NCI-H2227 (cell line): ENCODE measurements around the gene ASCL4.

Source experiments
- DNase-seq: peaks from one replicate; lab custom pipeline; 2025; ENCODE audit not compliant: unreplicated experiment; lab: John Stamatoyannopoulos, UW

The ASCL4 gene

DNA sequence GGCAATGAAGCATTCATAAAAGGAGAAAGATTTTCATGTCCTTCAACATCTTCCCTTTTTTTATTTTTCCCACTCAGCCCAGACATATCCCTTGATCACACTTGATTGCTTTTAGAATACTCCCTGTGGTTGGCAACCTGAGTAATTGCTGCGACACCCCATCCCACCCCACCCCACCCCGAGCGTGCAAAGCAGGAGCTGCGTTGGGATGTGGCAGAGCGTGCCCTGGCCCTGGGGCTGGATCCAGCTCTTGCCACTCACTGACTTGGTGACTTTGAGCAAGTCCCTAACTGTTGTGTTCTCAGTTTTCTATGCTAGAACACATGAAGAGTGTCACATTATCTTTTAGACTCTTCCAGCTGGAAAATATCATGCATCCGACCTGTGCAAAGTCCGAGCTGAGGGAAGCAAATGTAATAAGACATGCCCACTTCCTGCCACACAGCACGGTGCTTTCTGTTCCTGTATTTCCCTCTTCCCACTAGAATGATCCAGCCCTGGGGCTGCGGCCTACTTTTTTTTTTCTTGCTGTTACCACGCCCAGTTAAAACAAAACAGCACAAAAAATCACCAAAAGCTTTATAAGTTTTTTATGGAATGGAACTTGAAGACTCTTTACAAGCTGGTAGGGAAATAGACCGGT lies 4.0 kb downstream of the ASCL4 start:
- no peak for DNase-seq

GRCh38 chr12:107779077-107779831 lies 4.8 kb downstream of the ASCL4 start:
- no peak for DNase-seq

- DNase-seq, result no peak
These were observed 5.8 kb downstream of the ASCL4 start for GRCh38 chr12:107780298-107780697.

- DNase-seq, result no peak
These were observed 7.6 kb downstream of the ASCL4 start for GRCh38 chr12:107782067-107782466.

GRCh38 chr12:107783406-107784376 lies 9.2 kb downstream of the ASCL4 start:
- DNase-seq, result no peak

GRCh38 chr12:107788281-107788680 lies 13.8 kb downstream of the ASCL4 start:
- no peak for DNase-seq

- no peak for DNase-seq
These were observed 14.4 kb downstream of the ASCL4 start for GRCh38 chr12:107788690-107789458.

GRCh38 chr12:107791465-107792089 lies 17.1 kb downstream of the ASCL4 start:
- DNase-seq, result no peak

GRCh38 chr12:107794451-107794850 lies 19.9 kb downstream of the ASCL4 start:
- no peak for DNase-seq

GRCh38 chr12:107798580-107798979 lies 24.1 kb downstream of the ASCL4 start:
- DNase-seq, result no peak

DNA sequence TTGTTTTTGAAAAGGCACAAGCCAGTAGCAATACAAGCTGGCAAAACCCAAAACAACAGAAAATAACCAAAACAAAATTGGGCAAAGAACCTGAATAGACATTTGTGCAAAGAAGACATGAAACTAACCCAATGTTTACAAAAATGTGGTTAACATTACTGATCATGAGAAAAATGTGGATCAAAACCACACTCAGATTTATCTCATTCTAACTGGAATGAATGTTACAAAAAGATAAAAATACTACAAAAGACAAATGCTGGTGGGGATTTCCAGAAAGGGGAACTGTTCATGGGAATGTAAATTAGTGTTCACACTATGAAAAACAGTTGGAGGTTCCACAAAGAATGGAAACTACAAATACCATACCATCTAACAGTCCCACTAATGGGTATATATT lies 26.6 kb downstream of the ASCL4 start:
- no peak for DNase-seq

DNA sequence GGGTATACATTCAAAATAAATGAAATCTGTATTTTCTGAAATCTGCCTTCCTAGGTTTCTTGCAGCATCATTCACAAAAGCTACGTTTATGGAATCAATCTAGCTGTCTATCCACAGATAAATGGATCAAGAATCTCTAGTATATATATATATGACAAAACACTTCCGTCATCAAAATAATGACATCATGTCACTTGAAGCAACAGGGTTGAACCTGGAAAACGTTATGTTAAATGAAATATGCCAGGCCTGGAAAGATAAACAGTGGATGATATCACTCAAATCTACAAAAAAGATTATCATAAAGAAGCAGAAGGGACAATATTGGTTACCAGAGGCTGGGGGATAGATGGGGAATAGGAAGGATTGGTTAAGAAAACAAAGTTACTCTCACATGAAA lies 28.6 kb downstream of the ASCL4 start:
- no peak for DNase-seq

GRCh38 chr12:107805488-107806180 lies 31.1 kb downstream of the ASCL4 start:
- DNase-seq, result no peak

- DNase-seq, result no peak
These were observed 33.1 kb downstream of the ASCL4 start for GRCh38 chr12:107807471-107808150.

DNA sequence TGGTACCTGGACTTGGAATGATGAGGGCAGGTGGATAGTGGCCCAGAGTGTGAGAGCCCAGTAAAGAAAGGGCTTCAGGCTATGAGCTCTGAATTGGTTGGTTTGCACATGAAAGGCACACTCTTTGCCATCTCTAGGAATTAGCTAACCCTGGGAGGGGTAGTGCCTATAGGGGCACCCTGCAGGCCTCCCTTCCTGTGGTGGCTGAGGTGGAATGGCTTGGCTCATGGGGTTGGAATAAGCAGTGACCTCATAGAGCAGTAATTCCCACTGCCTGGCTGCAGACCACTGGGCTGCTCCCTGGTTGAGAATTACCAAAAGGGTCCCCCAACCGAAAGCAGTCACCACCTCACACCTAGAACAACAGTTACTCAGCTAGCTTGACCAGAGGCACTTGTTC lies 42.7 kb downstream of the ASCL4 start:
- no peak for DNase-seq

DNA sequence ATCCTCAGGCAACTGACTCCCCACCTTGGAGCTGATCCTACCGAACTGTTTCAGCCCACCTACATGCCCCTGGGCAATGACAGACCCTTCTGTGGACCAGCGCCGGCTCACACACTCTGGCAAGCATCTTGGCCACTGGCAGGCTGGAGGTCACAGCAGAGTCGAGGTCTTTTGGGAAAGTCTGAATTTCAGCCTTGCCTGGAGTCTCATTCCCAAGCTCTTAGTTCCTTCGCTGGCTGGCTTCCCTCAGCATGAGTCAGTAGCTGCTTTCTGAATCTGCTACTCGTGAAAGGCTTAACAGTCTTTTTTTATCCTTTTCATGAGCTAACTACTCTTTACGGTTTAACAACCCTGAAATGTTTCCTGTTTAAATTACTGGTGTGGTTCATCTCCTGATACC lies 44.5 kb downstream of the ASCL4 start:
- no peak for DNase-seq

- no peak for DNase-seq
These were observed 47.9 kb downstream of the ASCL4 start for GRCh38 chr12:107822356-107822755.
